Mucosa of descending colon (tissue), 3 donors: ENCODE measurements around the gene BCL2. TPM values are rescaled to one million over a fixed set of nuclear protein-coding genes. Genes with fewer than 3 reads are reported as not detected.
A peak's percentile ranks its signal among the peaks of the same experiment; 100 is the strongest.

Experiments
- ATAC-seq: fragments of 200-7000 bp; cut with Tn5 transposase; one replicate; pipeline ENCODE4 v1.9.1; 2020; ENCODE audit warnings: mild to moderate bottlenecking, moderate library complexity
- DNase-seq, 3 donors: peaks; one replicate each; pipeline ENCODE4 v3.0.0-alpha.2; 2020
- H3K36me3 ChIP-seq: fragments of 200-600 bp; one replicate; pipeline ENCODE4 v1.8.0; 2021; ENCODE audit warnings: low read depth, mild to moderate bottlenecking
- H3K4me1 ChIP-seq: fragments of 200-600 bp; one replicate; pipeline ENCODE4 v1.8.0; 2021; ENCODE audit warnings: low read depth, mild to moderate bottlenecking
- H3K4me3 ChIP-seq: fragments of 200-600 bp; one replicate; pipeline ENCODE4 v1.8.0; 2021; ENCODE audit warnings: mild to moderate bottlenecking
- H3K9me3 ChIP-seq: fragments of 200-600 bp; one replicate; pipeline ENCODE4 v1.8.0; 2021; ENCODE audit warnings: mild to moderate bottlenecking
- CTCF ChIP-seq: fragments of 200-600 bp; IDR thresholded peaks from one replicate; pipeline ENCODE4 v1.8.0; 2022; ENCODE audit warnings: antibody characterized with exemption, mild to moderate bottlenecking
- intact Hi-C, 2 donors: fragments of 100-400 bp; cut with DNase I in 1 of 2; cut with micrococcal nuclease in 1 of 2; formaldehyde crosslinking; loops; one replicate each; pipeline versions ENCODE4 v1.11.0 to v1.11.1; 2022; cut with DNase I, micrococcal nuclease
- total RNA-seq, 3 donors: library from RNA; stranded (reverse); fragmentation: NEBNext Ultra II Directional in 2 of 3; extraction: Animal tissue kit (Norgen Biotek cat#: 25700) in 2 of 3; gene quantifications; one replicate each; pipeline versions ENCODE4 v1.2.1 to v1.2.4, GENCODE V29; 2021 to 2023
- donor health status: DM: no; HTN: no; CAD: no; lungs with moderate emphysema.
- donor health status: DM: no; HTN: no; CAD: no.
- donor health status: DM: no; HTN: yes; CAD: no.

The BCL2 gene
- total RNA-seq, 3 donors from 2014 or later, result 17.7 to 25.7 (median 20.5) TPM

DNA sequence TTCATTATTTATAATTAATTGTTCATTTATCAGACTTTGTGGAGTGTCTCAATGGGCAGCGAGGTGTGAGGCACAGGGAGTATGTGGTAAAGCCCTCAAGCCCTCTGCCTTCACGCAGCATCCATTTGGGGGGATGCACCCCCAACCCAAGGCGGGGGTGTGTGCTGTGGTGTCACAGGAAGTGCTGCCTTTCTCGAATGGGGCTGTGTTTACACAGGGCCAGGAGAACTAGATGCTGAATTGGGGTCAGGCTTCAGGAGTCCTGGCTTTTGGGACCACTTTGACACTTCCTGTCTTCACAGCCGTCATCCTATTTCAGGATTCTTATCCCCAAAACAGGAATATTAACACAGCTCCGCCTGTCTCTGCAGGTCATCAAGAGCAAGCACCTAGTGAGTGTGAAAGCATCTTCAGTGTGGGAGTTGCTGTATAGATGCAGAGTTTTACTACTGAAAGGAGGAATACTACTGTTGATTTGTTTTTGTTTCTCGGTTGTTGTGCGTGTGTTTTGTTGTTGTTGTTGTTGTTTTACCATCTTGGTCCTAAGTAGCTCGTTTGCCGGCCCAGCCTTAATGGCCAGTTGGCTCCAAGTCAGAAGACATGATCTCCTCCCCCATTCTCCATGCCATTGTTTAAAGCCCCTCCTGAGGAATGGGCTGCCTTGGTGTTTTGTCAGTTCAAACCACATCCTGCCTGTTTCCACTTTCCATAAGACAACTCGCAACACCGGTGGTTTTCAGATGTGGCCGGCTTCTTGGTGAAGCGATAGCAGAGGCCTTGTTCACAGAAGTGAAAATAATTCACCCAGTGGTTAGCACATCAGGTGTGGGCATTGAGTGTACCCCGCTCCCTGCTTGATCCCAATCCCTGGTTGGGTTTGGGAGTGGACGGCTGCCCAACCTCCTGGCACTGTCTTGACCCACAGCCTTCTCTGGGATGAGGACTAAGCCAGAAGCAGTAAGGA is 221.3 kb downstream of the BCL2 start:
- no peak for TF ChIP-seq CTCF

GRCh38 chr18:63097178-63097577 is 222.4 kb downstream of the BCL2 start:
- Histone ChIP-seq H3K4me3 (no peak overlapping the region), H3K36me3 (no peaks in the 10 kb centered on the region), H3K9me3 (no peaks in the 10 kb centered on the region), H3K4me1 (peaks cover 6% of the 10 kb centered on the region)
- DNase-seq, result no peak
- no peak for TF ChIP-seq CTCF
- intact Hi-C loops, result no loop called here
- ATAC-seq, result no peak

More for the DNA sequence above, 221.3 kb downstream of the BCL2 start:
- H3K4me1 ChIP-seq, result peaks cover 6% of the 10 kb centered on the region
- intact Hi-C loops, result no loop called here
- H3K36me3 ChIP-seq, result no peaks in the 10 kb centered on the region
- no peak overlapping the region for H3K4me3 ChIP-seq
- DNase-seq, result peak in 2 of 3 donors; percentile 26 to 37
- no peak for ATAC-seq
- H3K9me3 ChIP-seq, result no peaks in the 10 kb centered on the region

GRCh38 chr18:63096327-63096874 is 223.2 kb downstream of the BCL2 start:
- intact Hi-C loops, result no loop called here
- no peak for TF ChIP-seq CTCF
- DNase-seq (no peak), ATAC-seq (no peak)
- peaks cover 6% of the 10 kb centered on the region for H3K4me1 ChIP-seq
- no peak overlapping the region for H3K4me3 ChIP-seq
- H3K9me3 ChIP-seq, result no peaks in the 10 kb centered on the region
- H3K36me3 ChIP-seq, result no peaks in the 10 kb centered on the region

GRCh38 chr18:63095768-63096167 is 223.8 kb downstream of the BCL2 start:
- H3K4me3 ChIP-seq, result no peak overlapping the region
- DNase-seq (no peak), ATAC-seq (no peak)
- H3K9me3 ChIP-seq, result no peaks in the 10 kb centered on the region
- no peak for TF ChIP-seq CTCF
- no peaks in the 10 kb centered on the region for H3K36me3 ChIP-seq
- intact Hi-C loops, result no loop called here
- peaks cover 6% of the 10 kb centered on the region for H3K4me1 ChIP-seq

GRCh38 chr18:63091671-63092364 is 227.8 kb downstream of the BCL2 start:
- intact Hi-C loops, result no loop called here
- TF ChIP-seq CTCF, result no peak
- no peaks in the 10 kb centered on the region for H3K4me1 ChIP-seq

More at GRCh38 chr18:63091671-63092364, 227.8 kb downstream of the BCL2 start:
- Histone ChIP-seq H3K36me3 (no peaks in the 10 kb centered on the region), H3K9me3 (no peaks in the 10 kb centered on the region), H3K4me3 (no peak overlapping the region)
- ATAC-seq (peak; percentile 15), DNase-seq (no peak)
